Adrenal gland (tissue), 5 donors: Measurements from ENCODE around the gene DGKE.

Experiments used
- POLR2A ChIP-seq, 2 donors: fragments of 450-650 bp; IDR thresholded peaks; one replicate each; pipeline ENCODE4 v1.6.1; 2017; ENCODE audit warnings: antibody characterized with exemption in 2 of 2, mild to moderate bottlenecking in 2 of 2, moderate library complexity in 1 of 2
- TF ChIP-seq, protein P1 (sequence below), 6 experiments: fragments of 450-650 bp in 4 of 6; fragments of 200-600 bp in 2 of 6; sonication (generic) in 1 of 6; IDR thresholded peaks; 1 replicate in 5 of 6; 2 replicates in 1 of 6; pipeline versions ENCODE4 v1.5.1 to v1.8.0; 2016 to 2021; ENCODE audit warnings: antibody characterized with exemption in 6 of 6, mild to moderate bottlenecking in 2 of 6, moderate library complexity in 1 of 6
- donor health status: DM: no; HTN: no; CAD: no.

DNA sequence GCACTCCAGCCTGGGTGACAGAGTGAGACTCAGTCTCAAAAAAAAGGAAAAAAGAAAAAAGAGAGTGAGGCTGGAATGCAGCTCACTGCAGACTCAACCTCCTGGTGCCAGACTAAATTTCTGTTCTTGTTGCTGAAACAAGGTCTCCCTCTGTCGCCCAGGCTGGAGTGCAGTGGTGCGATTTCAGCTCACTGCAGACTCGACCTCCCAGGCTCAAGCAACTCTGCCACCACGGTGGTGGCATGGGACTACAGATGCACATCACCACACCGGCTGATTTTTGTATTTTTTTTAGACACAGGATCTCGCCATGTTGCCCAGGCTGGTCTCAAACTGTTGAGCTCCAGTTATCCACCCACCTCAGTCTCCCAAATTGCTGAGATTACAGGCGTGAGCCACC is 45.3 kb downstream of the DGKE start:
- TF ChIP-seq POLR2A (IDR thresholded peaks at IDR 0.05), result no peak
- TF ChIP-seq, protein P1, sequence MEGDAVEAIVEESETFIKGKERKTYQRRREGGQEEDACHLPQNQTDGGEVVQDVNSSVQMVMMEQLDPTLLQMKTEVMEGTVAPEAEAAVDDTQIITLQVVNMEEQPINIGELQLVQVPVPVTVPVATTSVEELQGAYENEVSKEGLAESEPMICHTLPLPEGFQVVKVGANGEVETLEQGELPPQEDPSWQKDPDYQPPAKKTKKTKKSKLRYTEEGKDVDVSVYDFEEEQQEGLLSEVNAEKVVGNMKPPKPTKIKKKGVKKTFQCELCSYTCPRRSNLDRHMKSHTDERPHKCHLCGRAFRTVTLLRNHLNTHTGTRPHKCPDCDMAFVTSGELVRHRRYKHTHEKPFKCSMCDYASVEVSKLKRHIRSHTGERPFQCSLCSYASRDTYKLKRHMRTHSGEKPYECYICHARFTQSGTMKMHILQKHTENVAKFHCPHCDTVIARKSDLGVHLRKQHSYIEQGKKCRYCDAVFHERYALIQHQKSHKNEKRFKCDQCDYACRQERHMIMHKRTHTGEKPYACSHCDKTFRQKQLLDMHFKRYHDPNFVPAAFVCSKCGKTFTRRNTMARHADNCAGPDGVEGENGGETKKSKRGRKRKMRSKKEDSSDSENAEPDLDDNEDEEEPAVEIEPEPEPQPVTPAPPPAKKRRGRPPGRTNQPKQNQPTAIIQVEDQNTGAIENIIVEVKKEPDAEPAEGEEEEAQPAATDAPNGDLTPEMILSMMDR (IDR thresholded peaks at IDR 0.05), result no peak
